NK-92 treated with Interleukin-12 subunit alpha and Interleukin-12 subunit beta, amount 100 ng/mL, for 24 hours (cell line): Measurements from ENCODE around the gene KIF1B.

Experiments
- DNase-seq: peaks from one replicate; lab custom pipeline; 2025; lab: John Stamatoyannopoulos, UW

KIF1B gene

DNA sequence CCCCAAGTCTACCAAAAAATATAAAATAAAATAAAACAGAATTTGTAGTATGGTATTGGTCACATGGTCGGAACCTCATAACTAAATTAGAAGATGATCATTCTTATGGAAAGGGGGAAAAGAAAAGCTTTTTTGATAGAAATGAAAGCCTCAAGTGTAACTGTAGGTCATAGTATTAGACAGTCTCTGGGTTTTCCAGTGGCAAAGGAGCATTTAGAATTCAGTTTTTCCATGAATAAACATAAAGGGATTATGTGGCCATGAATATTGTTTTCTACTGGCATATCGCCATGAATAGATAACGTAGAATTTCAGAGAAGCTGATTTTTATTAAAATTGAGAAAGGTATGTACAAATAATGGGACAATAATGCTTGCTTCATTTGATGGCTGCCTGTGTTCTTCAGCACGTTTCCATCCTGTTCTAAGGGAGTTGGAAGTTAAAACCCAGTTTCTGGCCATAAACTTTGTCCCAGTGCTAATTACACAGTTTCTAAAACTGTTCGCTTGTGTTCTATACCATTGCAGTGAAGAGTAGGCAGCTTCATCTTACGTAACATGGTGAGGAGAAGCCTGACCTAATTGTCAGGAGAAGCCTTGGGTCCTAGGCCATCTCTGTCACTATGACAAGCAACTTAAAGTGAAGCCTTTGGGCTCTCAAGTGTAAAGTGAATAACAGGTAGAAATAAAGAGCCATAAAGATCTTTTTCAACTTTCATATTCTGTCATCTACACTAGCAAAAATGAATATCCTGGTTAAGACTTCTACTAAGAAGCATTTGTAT is 118.0 kb downstream of the KIF1B start:
- DNase-seq, result no peak

DNA sequence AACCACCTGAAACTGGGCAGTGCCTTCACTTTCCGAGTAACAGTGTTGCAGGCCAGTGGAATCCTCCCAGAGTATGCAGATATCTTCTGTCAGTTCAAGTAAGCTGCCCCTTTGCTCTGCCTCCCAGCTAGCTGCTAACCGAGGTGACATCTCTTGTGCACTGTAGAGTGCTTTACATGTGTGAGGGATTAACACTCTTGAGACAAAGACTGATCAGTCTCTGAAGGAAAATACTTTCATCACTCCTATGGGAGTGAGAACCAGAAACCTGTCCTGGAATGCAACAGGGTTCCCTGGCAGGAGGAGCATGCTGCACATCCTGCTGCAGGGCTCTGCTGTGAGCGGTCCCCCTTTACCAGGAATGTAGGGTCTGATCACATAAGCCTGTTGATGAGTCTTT is 127.1 kb downstream of the KIF1B start:
- no peak for DNase-seq

DNA sequence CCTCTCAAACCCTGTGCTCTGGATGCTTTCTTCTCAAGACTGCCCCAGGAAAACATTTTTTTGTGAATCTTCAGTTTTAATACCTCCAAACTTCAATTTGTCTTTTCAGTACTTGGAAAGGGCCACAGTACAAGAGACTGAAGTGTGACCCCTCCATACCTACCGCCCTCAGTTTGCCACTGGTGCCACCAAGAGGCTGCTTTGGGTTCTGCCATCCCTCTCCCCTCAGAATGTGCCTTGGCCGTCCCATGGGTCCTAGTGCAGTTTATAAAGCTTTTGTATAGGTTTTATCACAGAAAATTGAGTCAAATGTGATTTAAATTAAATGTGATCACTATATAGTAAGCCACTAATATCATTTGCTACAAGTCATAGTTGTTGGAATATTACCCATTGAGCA is 127.7 kb downstream of the KIF1B start:
- DNase-seq, result peak; percentile 28

DNA sequence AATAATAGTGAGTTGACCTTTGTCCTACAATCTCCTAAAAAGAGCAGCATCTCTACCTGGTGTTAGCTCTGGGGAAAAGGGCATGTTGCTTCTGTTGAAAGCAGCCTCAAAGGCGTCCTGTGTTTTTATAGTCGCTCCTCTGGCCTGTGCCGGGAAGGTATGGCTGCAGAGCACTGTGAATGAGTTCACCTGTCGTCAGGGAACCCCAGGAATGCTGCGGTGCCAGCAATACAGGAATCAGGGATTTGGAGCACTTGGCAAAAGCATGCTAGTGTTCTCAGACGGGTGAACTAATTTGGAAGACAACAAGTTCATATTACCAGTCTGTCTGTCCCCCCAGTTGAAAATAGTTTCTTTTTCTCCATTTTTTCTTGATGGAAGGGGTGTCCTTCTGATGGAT is 128.2 kb downstream of the KIF1B start:
- DNase-seq, result no peak

DNA sequence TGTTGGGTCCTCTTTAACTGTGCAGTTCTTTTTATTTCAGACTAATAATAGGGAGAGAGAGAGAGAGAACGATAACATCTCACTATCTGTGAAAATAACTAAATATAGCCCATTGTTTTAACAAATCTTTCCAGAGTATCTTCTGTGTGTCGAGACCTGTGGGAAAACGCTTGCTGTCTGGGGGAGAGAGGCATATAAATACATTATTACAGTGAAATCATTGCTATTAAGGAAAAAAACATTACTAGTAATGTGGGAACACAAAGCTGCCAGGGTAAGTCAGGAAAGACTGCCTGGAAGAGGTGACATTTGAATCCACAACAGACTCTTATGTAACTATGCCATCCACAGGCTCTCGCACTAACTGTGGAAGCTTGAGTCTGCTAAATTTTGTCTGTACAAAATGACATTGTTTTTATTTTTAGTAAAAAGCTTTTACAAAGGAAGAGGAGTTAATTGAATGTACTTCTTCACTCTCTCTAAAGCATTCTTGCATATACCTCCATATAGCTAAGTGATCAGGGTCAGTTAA is 128.7 kb downstream of the KIF1B start:
- no peak for DNase-seq

DNA sequence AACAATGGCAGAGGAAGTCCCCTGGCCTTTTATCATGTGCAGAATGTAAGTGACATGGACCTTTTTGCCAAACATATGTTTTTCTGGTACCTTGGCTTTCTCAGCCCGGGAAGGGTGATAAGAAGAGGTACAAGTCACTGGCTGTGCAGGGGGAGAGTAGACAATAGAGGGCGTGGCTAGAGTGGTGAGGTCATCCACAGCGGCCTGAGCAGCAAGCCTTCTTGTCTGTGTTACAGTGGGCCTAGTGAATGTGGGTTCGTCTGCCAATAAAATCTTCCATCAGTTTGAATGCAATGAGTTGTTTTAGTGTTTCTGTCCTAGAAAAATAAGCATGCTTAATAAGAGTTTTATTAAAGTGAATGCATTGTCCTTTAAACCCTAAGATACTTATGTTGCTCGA is 129.4 kb downstream of the KIF1B start:
- DNase-seq, result no peak

DNA sequence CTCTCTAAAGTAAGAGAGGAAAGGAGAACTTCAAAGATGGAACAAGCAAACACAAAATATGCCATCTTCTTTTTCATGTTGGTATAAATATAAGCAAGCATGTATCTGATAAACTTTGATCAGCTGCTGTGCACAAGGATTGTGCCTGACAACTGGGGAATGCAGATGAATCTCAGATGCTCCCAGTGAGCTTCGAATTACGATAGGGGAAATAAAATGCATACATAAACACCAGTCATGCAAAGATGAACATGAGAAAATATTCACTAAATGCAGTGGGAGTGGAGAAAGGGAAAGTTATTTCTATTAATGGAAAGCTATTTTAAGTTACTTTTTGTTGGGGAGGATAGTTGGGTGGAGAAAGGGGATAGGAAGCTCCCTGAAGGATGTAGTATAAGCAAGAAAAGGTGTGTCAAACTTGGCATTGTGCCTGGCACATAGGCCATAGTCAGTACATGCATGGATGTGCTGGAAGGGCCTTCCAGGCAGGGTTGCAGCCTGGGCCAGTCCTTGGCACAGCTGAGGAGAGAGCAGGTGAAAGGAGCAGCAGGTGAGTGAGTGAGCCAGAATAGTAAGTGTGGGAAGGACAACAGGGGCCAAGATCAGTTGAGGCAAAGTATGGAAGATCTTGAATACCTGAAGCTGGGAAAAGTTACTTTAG is 130.7 kb downstream of the KIF1B start:
- no peak for DNase-seq

DNA sequence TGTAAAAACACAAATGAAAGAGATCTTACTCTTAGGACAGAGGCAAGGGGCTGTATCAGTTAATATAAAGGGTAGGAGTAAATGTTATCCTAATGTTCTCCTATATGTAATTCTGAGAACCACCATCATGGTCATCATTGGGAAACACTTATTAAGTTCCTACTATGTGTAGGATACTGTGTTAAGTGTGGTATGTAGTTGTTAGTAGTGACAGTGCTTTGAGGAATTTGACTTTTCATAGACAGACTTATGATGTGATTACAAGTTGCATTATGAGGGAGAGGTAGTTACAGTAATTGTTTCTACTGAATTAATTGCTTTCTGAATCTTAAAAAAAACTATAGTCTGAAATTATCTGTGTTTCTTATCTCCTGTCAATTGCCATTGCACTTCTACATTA is 136.7 kb downstream of the KIF1B start:
- no peak for DNase-seq

DNA sequence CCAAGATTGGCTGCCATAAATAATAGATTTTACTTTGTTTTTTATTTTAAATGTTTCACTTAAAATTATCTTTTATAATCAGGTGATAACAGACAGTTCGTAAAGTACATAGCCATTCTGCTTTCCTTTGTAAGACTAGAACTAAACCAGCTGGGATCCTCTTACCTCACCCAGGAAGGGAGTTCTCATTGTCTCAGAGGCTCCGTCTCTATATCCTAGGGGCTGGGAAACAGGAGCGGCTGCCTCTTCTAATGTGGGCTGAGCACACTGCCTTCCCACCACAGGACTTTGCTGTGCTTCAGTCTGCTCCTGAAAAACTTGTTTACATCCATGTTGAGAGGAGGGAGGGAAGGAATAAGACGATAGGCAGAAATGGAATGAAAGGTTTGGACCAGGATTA is 142.9 kb downstream of the KIF1B start:
- no peak for DNase-seq

DNA sequence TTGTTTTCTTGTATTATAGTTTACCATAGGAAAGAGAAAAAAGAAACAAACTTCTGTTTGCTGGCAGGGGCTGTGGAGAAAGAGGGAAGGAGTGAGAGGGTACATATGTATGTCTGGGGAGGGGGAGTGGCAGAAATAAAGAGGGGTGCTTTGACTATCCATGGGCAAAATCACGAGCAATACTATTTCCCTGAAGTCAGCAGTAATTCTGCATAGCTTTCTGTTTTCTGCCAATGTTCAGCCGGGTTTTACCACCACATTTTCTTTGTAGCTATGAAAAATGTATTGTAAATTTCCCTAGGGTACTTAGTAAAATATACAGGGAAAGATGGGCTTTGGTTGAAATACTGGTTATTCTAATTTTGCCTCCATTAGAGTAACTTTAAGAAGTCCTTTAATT is 143.3 kb downstream of the KIF1B start:
- no peak for DNase-seq

DNA sequence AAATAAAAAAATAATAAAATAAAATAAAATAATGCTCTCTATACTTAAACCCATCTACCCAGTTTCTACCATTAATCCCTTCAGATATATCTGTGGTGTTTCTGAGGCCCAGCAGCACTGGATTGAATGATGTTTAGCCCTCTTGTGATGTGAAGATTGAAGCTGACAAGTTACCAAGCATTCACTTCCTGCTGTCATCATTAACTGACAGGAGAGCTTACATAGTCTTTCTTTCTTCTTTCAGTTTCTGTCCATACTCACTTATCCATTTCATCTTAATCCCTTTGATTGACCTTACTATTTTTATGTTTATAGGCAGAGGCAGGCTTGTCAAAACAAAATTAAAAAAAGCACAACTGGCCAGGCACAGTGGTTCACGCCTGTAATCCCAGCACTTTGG is 149.7 kb downstream of the KIF1B start:
- DNase-seq, result no peak

DNA sequence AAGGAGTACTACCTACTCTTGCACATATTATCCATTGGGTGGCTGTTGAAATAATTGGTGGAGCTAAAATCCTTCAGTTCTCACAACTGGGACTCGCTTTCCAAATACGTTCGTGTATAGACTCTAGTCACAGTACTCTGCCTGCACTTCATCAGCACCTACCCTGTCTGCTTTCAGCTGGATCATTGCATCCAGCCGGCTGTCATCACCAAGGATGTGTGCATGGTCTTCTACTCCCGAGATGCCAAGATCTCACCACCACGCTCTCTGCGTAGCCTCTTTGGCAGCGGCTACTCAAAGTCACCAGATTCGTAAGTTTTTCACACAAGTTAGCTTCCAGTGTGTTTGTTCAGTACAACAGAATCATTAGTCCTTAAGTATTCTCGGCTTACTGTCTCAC is 151.1 kb downstream of the KIF1B start:
- DNase-seq, result no peak

DNA sequence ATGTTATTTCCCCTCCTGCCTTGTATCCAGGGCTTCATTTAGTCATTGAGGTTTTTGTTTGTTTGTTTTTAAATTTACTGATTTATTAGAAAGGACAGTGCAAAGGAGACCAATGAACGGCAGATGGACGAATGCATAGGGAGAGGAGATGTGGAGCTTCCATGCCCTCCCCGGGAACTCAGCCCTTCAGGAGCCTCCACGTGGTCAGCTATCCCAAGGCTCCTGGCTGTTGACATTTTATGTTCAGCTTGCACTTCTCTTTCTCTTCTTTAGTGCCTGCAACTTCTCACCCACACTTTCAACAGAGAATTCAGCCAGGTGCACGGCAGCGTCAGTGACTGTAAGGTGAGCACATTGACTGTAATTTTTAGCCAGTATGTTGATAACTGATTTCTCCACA is 157.8 kb downstream of the KIF1B start:
- no peak for DNase-seq

DNA sequence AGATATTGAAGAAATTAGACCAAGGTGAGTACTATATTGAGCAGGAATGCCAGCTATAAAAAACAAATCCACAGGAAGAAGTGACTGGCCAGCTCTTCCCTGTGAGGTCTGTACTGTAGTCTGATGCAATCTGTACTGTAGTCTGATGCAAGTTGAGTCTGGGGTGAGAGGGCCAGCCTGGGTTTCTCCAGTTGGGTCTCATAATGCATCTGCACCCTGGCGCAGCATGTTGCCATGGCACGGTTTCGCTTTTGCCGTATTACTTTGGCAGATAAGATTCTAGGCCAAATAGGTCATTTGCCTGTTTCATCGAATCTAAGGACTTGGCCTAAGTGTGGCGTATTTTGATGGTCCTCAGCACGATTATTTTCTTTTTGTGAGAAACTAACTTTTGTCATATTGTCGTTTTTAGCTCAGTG is 164.1 kb downstream of the KIF1B start:
- no peak for DNase-seq

DNA sequence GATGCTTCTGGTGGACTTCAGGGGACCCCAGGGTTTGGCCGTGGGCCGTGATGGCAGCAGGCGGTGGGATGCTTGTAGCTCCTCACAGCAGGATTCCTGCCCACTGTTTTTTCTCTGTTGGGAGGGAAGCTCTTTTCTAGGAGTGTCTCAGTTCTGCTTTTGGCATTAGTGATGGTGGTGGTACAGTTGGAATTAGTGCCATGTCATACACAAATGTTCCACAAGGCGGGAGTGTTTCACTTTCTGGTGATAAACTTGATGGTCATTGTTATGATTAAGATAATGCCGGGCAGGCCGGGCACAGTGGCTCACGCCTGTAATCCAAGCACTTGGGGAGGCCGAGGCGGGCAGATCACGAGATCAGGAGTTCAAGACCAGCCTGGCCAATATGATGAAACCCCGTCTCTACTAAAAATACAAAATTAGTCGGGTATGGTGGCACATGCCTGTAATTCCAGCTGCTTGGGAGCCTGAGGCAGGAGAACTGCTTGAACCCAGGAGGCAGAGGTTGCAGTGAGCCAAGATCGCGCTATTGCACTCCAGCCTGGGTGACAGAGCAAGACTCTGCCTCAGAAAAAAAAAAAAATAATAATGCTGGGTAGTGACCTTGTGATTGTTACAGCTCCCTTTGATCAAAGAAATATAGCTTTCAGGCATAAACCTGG is 167.1 kb downstream of the KIF1B start:
- peak; percentile 17 for DNase-seq

DNA sequence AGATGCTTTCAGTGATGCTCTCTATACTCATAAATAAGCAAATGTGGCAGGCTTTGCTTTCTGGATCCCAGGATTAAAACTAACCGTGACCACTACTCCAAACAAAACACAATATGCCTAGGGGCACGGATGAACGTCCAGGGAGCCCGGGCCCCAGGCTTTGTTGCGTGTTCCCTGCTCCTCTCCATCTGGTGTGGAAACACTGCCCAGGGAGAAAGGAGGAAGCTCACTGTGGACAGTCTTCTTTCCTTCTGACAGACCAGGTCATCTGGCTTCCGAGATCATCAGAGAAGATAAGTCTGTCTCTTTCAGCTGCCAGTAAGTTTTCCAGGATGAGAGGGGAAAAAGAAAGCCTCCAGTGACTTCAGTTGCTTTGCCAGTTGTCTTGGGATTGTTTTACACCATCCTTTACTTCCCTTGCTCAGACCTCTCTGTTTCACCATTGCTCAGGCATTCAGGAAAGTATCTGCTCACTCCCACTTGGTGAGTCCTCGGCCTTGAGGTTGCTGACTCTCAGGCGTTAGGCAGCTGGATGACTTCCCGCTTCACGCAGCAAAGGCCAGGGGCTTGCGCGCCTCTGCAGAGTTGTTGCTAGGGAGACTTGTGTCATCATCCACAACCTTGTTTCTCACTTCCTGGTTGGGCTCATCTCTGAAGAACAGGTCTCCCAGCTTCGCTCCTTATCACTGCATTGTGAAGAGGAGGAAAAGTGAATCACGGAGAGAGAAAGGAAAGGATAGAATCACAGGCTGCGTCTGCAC is 167.9 kb downstream of the KIF1B start:
- peak; percentile 44 for DNase-seq

DNA sequence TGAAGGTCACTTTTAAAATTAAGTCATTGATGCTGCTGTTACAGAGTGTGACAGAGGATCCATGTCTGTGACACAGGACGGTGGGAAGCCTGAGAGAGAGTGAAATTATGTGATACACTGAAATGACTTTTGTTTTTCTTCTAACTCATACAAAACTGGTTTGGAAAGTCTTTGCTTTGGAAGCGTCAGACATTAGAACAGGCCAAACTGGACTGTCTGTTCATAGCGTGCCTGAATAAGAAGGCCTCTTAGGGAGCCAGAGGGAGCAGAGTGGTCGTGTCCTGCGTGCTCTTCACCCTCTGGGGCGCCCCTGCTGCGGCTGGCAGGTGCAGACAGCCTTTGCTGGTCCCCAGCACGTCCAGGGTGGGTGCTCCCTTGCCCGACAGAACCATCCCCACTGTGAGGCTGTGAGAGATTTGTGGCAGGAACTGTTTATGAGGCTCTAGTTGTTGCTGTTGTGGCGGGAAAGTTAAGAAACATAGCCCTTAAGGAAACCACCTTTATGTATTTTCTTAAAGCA is 168.8 kb downstream of the KIF1B start:
- no peak for DNase-seq

DNA sequence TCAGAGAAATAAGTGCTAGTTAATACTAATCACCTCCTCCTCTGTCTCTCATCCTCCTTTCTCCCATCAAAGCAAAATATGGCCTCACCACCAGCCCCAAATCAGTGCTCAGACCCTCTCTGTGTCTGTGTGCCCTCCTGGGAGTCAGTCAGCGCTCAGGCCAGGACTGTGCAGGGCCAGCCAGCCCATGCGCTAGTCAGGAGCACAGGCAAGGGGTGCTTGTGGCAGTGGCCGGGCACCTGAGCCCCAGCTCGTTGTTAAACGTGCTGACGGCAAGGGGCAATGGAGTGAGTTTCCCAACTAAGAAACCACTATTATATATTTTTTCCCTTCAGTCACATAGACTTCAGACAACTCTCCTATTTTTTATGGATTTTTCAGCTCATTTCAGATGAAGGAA is 169.3 kb downstream of the KIF1B start:
- DNase-seq, result no peak

DNA sequence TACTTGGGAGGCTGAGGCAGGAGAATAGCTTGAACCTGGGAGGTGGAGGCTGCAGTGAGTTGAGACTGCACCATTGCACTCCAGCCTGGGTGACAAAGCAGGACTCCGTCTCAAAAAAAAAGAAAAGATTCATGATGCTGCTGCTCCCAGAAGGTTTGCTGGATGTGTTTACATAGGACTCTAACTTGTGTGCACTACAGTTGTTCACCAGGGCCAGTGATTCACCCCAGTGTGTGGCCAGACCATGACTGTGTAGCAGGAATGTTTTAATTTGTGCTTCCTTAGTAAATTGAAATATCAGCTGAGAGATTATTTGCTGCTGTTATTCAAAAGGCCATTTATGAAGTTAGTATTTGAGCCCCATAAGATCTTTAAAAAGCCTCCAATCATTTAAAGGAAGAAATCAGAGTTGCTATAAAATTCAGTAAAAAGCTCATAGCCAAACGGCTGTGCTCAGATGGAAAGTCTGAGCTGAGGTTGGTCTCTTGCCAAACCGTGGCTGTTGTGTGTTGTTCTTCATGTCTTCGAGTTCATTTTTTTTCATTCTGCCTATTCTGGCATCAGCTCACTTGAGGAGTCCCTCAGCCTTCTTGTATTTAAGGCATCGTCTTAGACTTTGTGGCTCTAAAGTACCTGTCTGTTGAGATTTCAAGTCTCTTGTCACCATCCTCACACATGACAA is 170.4 kb downstream of the KIF1B start:
- no peak for DNase-seq

DNA sequence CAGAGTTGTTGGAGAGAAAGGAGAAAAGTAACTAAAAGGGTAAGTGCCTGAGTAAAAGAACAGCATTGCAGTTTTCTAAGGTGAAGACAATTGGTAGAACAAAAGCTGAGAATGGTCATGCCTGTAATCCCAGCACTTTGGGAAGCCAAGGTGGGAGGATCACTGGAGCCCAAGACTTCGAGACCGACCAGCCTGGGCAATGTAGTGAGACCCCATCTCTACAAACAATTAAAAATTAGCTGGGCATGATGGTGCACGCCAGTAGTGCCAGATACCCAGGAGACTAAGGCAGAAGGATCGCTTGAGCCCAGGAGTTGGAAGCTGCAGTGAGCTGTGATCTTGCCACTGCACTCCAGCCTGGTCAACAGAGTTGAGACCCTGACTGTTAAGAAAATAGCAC is 173.3 kb downstream of the KIF1B start:
- no peak for DNase-seq

DNA sequence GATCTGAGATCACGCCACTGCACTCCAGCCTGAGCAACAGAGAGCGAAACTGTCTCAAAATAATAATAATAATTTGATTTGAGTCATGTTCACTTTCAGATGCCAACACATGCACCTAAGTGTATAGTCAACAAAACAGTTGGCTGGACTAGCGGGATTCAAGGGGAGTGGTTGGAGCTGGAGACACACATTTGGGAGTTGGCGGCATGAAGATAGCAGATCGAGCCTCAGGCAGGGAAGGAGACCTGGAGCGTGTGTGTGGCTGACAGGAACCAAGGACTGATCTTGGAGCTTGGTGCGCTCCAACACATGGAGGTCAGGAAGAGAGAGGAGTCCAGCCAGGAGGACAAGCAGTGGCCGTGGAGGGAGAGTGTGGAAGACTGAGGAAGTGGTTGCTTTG is 173.8 kb downstream of the KIF1B start:
- no peak for DNase-seq
